ENCODE data around the gene AHR. TPM values are rescaled to one million over a fixed set of nuclear protein-coding genes. Genes with fewer than 3 reads are reported as not detected.

Gene AHR
- total RNA-seq, 1 experiment from 2014 or later: 72.7 TPM

GRCh38 chr7:17371671-17372524 lies 73.4 kb downstream of the AHR start:
- 0 out of 2 replicates have a peak overlapping the region, but pooled peaks have one; percentile 18 for H2AFZ ChIP-seq (ENCODE audit: low read length)
- H3K4me2 ChIP-seq (ENCODE audit: low read length): peak overlapping the region; percentile 61
- no peaks in the 10 kb centered on the region for H3K9me2 ChIP-seq (replicated peaks; ENCODE audit: low read length)
- peaks cover 39% of the 10 kb centered on the region for H3K4me1 ChIP-seq (ENCODE audit: insufficient read depth, low read length)
- ChIA-PET POLR2A (ENCODE audit: unreplicated experiment) (interaction anchor here (0.5 to 0.7 kb wide), 2 partner anchors 16 to 36 kb away, joined by 3 to 21 read pairs; no protein-coding TSS in a partner anchor), CTCF (interaction anchor here (0.9 kb wide), 1 partner anchor 275 kb away, joined by 6 read pairs; no protein-coding TSS in a partner anchor)
- H3K27ac ChIP-seq (ENCODE audit: low read length): peak overlapping the region; percentile 93
- H4K20me1 ChIP-seq (ENCODE audit: low read length): no peaks in the 10 kb centered on the region
- H3K9me3 ChIP-seq (ENCODE audit: low read length): no peaks in the 10 kb centered on the region
- H3K36me3 ChIP-seq (ENCODE audit: low read depth, low read length): no peaks in the 10 kb centered on the region
- no peaks in the 10 kb centered on the region for H3K27me3 ChIP-seq (ENCODE audit: low read length)
- peaks cover 7% of the 10 kb centered on the region for H3F3A ChIP-seq (ENCODE audit: low read length, unreplicated experiment)
- intact Hi-C loops (cut with micrococcal nuclease): loop anchor here (1.0 to 5.0 kb wide), 4 partner anchors 37 to 161 kb away; no protein-coding TSS in a partner anchor
- no peaks in the 10 kb centered on the region for H3K79me2 ChIP-seq (ENCODE audit: low read length)
- TSS peak; percentile 92 for BruUV-seq (replicated peaks)
- H3K4me3 ChIP-seq (ENCODE audit: low read length): no peak overlapping the region; the same call in 1 of the 2 replicates
- H3K9ac ChIP-seq (ENCODE audit: low read length): peak overlapping the region; percentile 64
- peak; percentile 86 for ATAC-seq
- DNase-seq: peak; percentile 90
- TF ChIP-seq EZH2phosphoT487 (IDR thresholded peaks at IDR 0.05; ENCODE audit: borderline replicate concordance, low read length) (no peak), CTCF (conservative IDR thresholded peaks at IDR 0.05; ENCODE audit: low read depth, low read length) (no peak), EZH2 (IDR thresholded peaks at IDR 0.05; ENCODE audit: low read length, unreplicated experiment) (no peak)

- DNase-seq: no peak
- BruUV-seq (replicated peaks): no TSS peak
- peaks cover 36% of the 10 kb centered on the region for H3K4me1 ChIP-seq (ENCODE audit: insufficient read depth, low read length)
- H3K79me2 ChIP-seq (ENCODE audit: low read length): no peaks in the 10 kb centered on the region
- TF ChIP-seq EZH2phosphoT487 (IDR thresholded peaks at IDR 0.05; ENCODE audit: borderline replicate concordance, low read length): no peak
- TF ChIP-seq EZH2 (IDR thresholded peaks at IDR 0.05; ENCODE audit: low read length, unreplicated experiment): no peak
- TF ChIP-seq CTCF (conservative IDR thresholded peaks at IDR 0.05; ENCODE audit: low read depth, low read length): no peak
- no peak overlapping the region for H3K4me2 ChIP-seq (ENCODE audit: low read length)
- H3K27ac ChIP-seq (ENCODE audit: low read length): no peak overlapping the region
- no peaks in the 10 kb centered on the region for H4K20me1 ChIP-seq (ENCODE audit: low read length)
- H3K36me3 ChIP-seq (ENCODE audit: low read depth, low read length): no peaks in the 10 kb centered on the region
- no peak overlapping the region for H2AFZ ChIP-seq (ENCODE audit: low read length)
- H3K4me3 ChIP-seq (ENCODE audit: low read length): no peak overlapping the region
- CTCF ChIA-PET: no interaction called here
- no peaks in the 10 kb centered on the region for H3K9me2 ChIP-seq (replicated peaks; ENCODE audit: low read length)
- no peaks in the 10 kb centered on the region for H3K9me3 ChIP-seq (ENCODE audit: low read length)
- peaks cover 7% of the 10 kb centered on the region for H3F3A ChIP-seq (ENCODE audit: low read length, unreplicated experiment)
- POLR2A ChIA-PET (ENCODE audit: unreplicated experiment): no interaction called here
- no peaks in the 10 kb centered on the region for H3K27me3 ChIP-seq (ENCODE audit: low read length)
- ATAC-seq: no peak
- intact Hi-C loops (cut with micrococcal nuclease): loop anchor here (5.0 kb wide), 1 partner anchor 123 kb away; no protein-coding TSS in a partner anchor
- H3K9ac ChIP-seq (ENCODE audit: low read length): no peak overlapping the region
Measured at GRCh38 chr7:17374157-17374556, 75.7 kb downstream of the AHR start.

GRCh38 chr7:17374654-17375053 lies 76.2 kb downstream of the AHR start:
- Histone ChIP-seq H3K27ac (ENCODE audit: low read length) (no peak overlapping the region), H3K4me3 (ENCODE audit: low read length) (no peak overlapping the region), H3F3A (ENCODE audit: low read length, unreplicated experiment) (peaks cover 7% of the 10 kb centered on the region), H2AFZ (ENCODE audit: low read length) (no peak overlapping the region), H4K20me1 (ENCODE audit: low read length) (no peaks in the 10 kb centered on the region), H3K4me2 (ENCODE audit: low read length) (no peak overlapping the region), H3K27me3 (ENCODE audit: low read length) (no peaks in the 10 kb centered on the region), H3K4me1 (ENCODE audit: insufficient read depth, low read length) (peaks cover 31% of the 10 kb centered on the region), H3K79me2 (ENCODE audit: low read length) (no peaks in the 10 kb centered on the region), H3K9me2 (replicated peaks; ENCODE audit: low read length) (no peaks in the 10 kb centered on the region), H3K9ac (ENCODE audit: low read length) (no peak overlapping the region), H3K9me3 (ENCODE audit: low read length) (no peaks in the 10 kb centered on the region), H3K36me3 (ENCODE audit: low read depth, low read length) (no peaks in the 10 kb centered on the region)
- BruUV-seq (replicated peaks): no TSS peak
- intact Hi-C loops (cut with micrococcal nuclease): loop anchor here (5.0 kb wide), 1 partner anchor 123 kb away; no protein-coding TSS in a partner anchor
- no peak for DNase-seq
- TF ChIP-seq CTCF (conservative IDR thresholded peaks at IDR 0.05; ENCODE audit: low read depth, low read length): no peak
- ChIA-PET POLR2A (ENCODE audit: unreplicated experiment) (no interaction called here), CTCF (no interaction called here)
- ATAC-seq: no peak

Data from PC-3 (cell line).